ENCODE results near the gene TSHZ1. TPM values are rescaled to one million over a fixed set of nuclear protein-coding genes. Genes with fewer than 3 reads are reported as not detected.

TSHZ1 gene
- total and polyA plus RNA-seq, 4 donors: 6.2 to 19.9 (median 11.2) TPM

GRCh38 chr18:75244351-75245313, 34.0 kb downstream of the TSHZ1 start:
- H3K4me3 ChIP-seq: no peak overlapping the region
- H3K27me3 ChIP-seq (ENCODE audit: control insufficient read depth in 3 of 3, insufficient read depth in 3 of 3, low read length in 2 of 3): no peaks in the 10 kb centered on the region
- peaks cover 7 to 40% (median 18%) of the 10 kb centered on the region in 5 donors for H3K4me1 ChIP-seq (ENCODE audit: control insufficient read depth in 5 of 5, insufficient read depth in 5 of 5, low read length in 5 of 5)
- no peak for TF ChIP-seq CTCF (IDR thresholded peaks at IDR 0.05; ENCODE audit: control extremely low read depth, extremely low read depth)
- H3K9ac ChIP-seq (ENCODE audit: insufficient read depth in 1 of 2, low read length in 2 of 2): no peak overlapping the region
- no peak for ATAC-seq (ENCODE audit: insufficient read depth, low FRiP score)
- H3K36me3 ChIP-seq (ENCODE audit: control insufficient read depth in 4 of 4, insufficient read depth in 4 of 4, low read length in 4 of 4): peaks cover 0 to 6% (median 0%) of the 10 kb centered on the region in 4 donors
- H3K9me3 ChIP-seq (ENCODE audit: control insufficient read depth in 4 of 4, insufficient read depth in 3 of 4, low read length in 3 of 4): peaks cover 0 to 2% (median 0%) of the 10 kb centered on the region in 4 donors
- no peak for DNase-seq
- no peak overlapping the region for H3K27ac ChIP-seq (ENCODE audit: low read depth in 1 of 2, low read length in 1 of 2)
- 91 to 93% methylated on average over 19 of the region's 19 CpGs for WGBS, 2 donors

- Histone ChIP-seq H3K4me3 (no peak overlapping the region), H3K9ac (ENCODE audit: insufficient read depth in 1 of 2, low read length in 2 of 2) (peak overlapping the region in 1 of 2 donors; percentile 95), H3K4me1 (ENCODE audit: control insufficient read depth in 5 of 5, insufficient read depth in 5 of 5, low read length in 5 of 5) (peaks cover 7 to 50% (median 21%) of the 10 kb centered on the region in 5 donors), H3K36me3 (ENCODE audit: control insufficient read depth in 4 of 4, insufficient read depth in 4 of 4, low read length in 4 of 4) (no peaks in the 10 kb centered on the region), H3K9me3 (ENCODE audit: control insufficient read depth in 4 of 4, insufficient read depth in 3 of 4, low read length in 3 of 4) (no peaks in the 10 kb centered on the region), H3K27ac (ENCODE audit: low read depth in 1 of 2, low read length in 1 of 2) (peak overlapping the region; percentile 71 to 79), H3K27me3 (ENCODE audit: control insufficient read depth in 3 of 3, insufficient read depth in 3 of 3, low read length in 2 of 3) (no peaks in the 10 kb centered on the region)
- no peak for ATAC-seq (ENCODE audit: insufficient read depth, low FRiP score)
- no peak for TF ChIP-seq CTCF (IDR thresholded peaks at IDR 0.05; ENCODE audit: control extremely low read depth, extremely low read depth)
- WGBS, 2 donors: 52 to 64% methylated on average over 10 of the region's 10 CpGs
- peak in 2 of 3 donors; percentile 87 for DNase-seq
Observed at GRCh38 chr18:75246721-75247610, 36.4 kb downstream of the TSHZ1 start.

- Histone ChIP-seq H3K4me3 (no peak overlapping the region), H3K9me3 (ENCODE audit: control insufficient read depth in 4 of 4, insufficient read depth in 3 of 4, low read length in 3 of 4) (no peaks in the 10 kb centered on the region), H3K4me1 (ENCODE audit: control insufficient read depth in 5 of 5, insufficient read depth in 5 of 5, low read length in 5 of 5) (peaks cover 7 to 58% (median 19%) of the 10 kb centered on the region in 5 donors), H3K27me3 (ENCODE audit: control insufficient read depth in 3 of 3, insufficient read depth in 3 of 3, low read length in 2 of 3) (no peaks in the 10 kb centered on the region), H3K27ac (ENCODE audit: low read depth in 1 of 2, low read length in 1 of 2) (peak overlapping the region in 1 of 2 donors; percentile 76), H3K9ac (ENCODE audit: insufficient read depth in 1 of 2, low read length in 2 of 2) (peak overlapping the region in 1 of 2 donors; percentile 95), H3K36me3 (ENCODE audit: control insufficient read depth in 4 of 4, insufficient read depth in 4 of 4, low read length in 4 of 4) (no peaks in the 10 kb centered on the region)
- peak in 2 of 3 donors; percentile 85 to 89 for DNase-seq
- WGBS, 2 donors: 30 to 32% methylated on average over 8 of the region's 8 CpGs
- peak; percentile 69 for ATAC-seq (ENCODE audit: insufficient read depth, low FRiP score)
- no peak for TF ChIP-seq CTCF (IDR thresholded peaks at IDR 0.05; ENCODE audit: control extremely low read depth, extremely low read depth)
Observed at GRCh38 chr18:75247611-75248421, 37.2 kb downstream of the TSHZ1 start.
